KMS-11 (cell line): Measurements from ENCODE around the gene PANX1.
"Not testable (repeated sequence)": the region's sequence is repeated elsewhere in the genome, so short reads cannot be mapped to it uniquely, and the experiment has no call there.

Source experiments
- H2AFZ ChIP-seq: fragments of 200-600 bp; sonication (generic); 2 replicates; pipeline ENCODE4 v1.6.1; 2016; ENCODE audit warnings: antibody characterized with exemption, mixed run types, low read depth
- H3K27ac ChIP-seq: fragments of 200-600 bp; sonication (generic); 2 replicates; pipeline ENCODE4 v1.6.1; 2016; ENCODE audit warnings: mild to moderate bottlenecking, mixed run types
- H3K27me3 ChIP-seq: fragments of 200-600 bp; sonication (generic); 2 replicates; pipeline ENCODE4 v1.6.1; 2017; ENCODE audit warnings: mild to moderate bottlenecking, low read depth, mixed run types, moderate library complexity; ENCODE audit not compliant: insufficient read depth
- H3K36me3 ChIP-seq: fragments of 200-600 bp; sonication (generic); 2 replicates; pipeline ENCODE4 v1.6.1; 2017; ENCODE audit warnings: mild to moderate bottlenecking, mixed run types; ENCODE audit not compliant: insufficient read depth
- H3K4me1 ChIP-seq: fragments of 200-600 bp; sonication (generic); 2 replicates; pipeline ENCODE4 v1.6.1; 2016; ENCODE audit warnings: mild to moderate bottlenecking, low read depth, mixed run types; ENCODE audit not compliant: poor library complexity, severe bottlenecking
- H3K4me2 ChIP-seq: fragments of 200-600 bp; sonication (generic); 2 replicates; pipeline ENCODE4 v1.7.0; 2016; ENCODE audit warnings: mild to moderate bottlenecking, mixed run types
- H3K4me3 ChIP-seq: fragments of 200-600 bp; sonication (generic); IDR thresholded peaks from 2 replicates; pipeline ENCODE4 v1.6.1; 2017; ENCODE audit warnings: low read depth, low read length, mixed read lengths; ENCODE audit not compliant: insufficient read depth
- H3K79me2 ChIP-seq: fragments of 200-600 bp; sonication (generic); 2 replicates; pipeline ENCODE4 v1.6.1; 2016; ENCODE audit warnings: low read depth, mixed run types; ENCODE audit not compliant: insufficient read depth
- H3K9ac ChIP-seq: fragments of 200-600 bp; sonication (generic); 2 replicates; pipeline ENCODE4 v1.6.1; 2016; ENCODE audit warnings: mild to moderate bottlenecking, mixed run types
- H4K20me1 ChIP-seq: fragments of 200-600 bp; sonication (generic); 2 replicates; pipeline ENCODE4 v1.6.1; 2016; ENCODE audit warnings: mild to moderate bottlenecking, mixed run types; ENCODE audit not compliant: insufficient read depth
- CTCF ChIP-seq: fragments of 200-600 bp; sonication (generic); conservative IDR thresholded peaks from 2 replicates; pipeline ENCODE4 v1.6.1; 2017; ENCODE audit warnings: low read depth, mild to moderate bottlenecking, antibody characterized with exemption, low read length, moderate library complexity, mixed read lengths

PANX1 gene

GRCh38 chr11:94112206-94112953, 16.3 kb upstream of the PANX1 start:
- TF ChIP-seq CTCF: no peak
- no peak overlapping the region for H2AFZ ChIP-seq
- H3K4me3 ChIP-seq: no peak overlapping the region
- no peak overlapping the region for H3K4me2 ChIP-seq
- H3K27ac ChIP-seq: no peak overlapping the region
- no peaks in the 10 kb centered on the region for H3K79me2 ChIP-seq
- no peaks in the 10 kb centered on the region for H3K36me3 ChIP-seq
- H3K4me1 ChIP-seq: no peaks in the 10 kb centered on the region
- H3K9ac ChIP-seq: no peak overlapping the region
- H3K27me3 ChIP-seq: no peaks in the 10 kb centered on the region
- no peaks in the 10 kb centered on the region for H4K20me1 ChIP-seq

GRCh38 chr11:94117197-94117574, 11.5 kb upstream of the PANX1 start:
- Histone ChIP-seq H3K27ac (no peak overlapping the region), H3K9ac (no peak overlapping the region), H3K27me3 (no peaks in the 10 kb centered on the region), H2AFZ (no peak overlapping the region), H3K79me2 (no peaks in the 10 kb centered on the region), H4K20me1 (no peaks in the 10 kb centered on the region), H3K4me3 (no peak overlapping the region), H3K4me2 (no peak overlapping the region), H3K4me1 (no peaks in the 10 kb centered on the region), H3K36me3 (no peaks in the 10 kb centered on the region)
- no peak for TF ChIP-seq CTCF

GRCh38 chr11:94117871-94118270, 10.8 kb upstream of the PANX1 start:
- Histone ChIP-seq H2AFZ (no peak overlapping the region), H3K9ac (no peak overlapping the region), H4K20me1 (no peaks in the 10 kb centered on the region), H3K36me3 (no peaks in the 10 kb centered on the region), H3K4me3 (no peak overlapping the region), H3K4me2 (no peak overlapping the region), H3K79me2 (no peaks in the 10 kb centered on the region), H3K27ac (no peak overlapping the region), H3K4me1 (no peaks in the 10 kb centered on the region), H3K27me3 (no peaks in the 10 kb centered on the region)
- no peak for TF ChIP-seq CTCF

GRCh38 chr11:94119676-94120075, 9.0 kb upstream of the PANX1 start:
- not testable (repeated sequence) for H3K36me3 ChIP-seq, H3K4me2 ChIP-seq, H3K27ac ChIP-seq, H3K4me3 ChIP-seq, H3K79me2 ChIP-seq, H2AFZ ChIP-seq, H4K20me1 ChIP-seq, H3K27me3 ChIP-seq, H3K4me1 ChIP-seq, H3K9ac ChIP-seq

- H2AFZ ChIP-seq, H3K9ac ChIP-seq, H3K4me3 ChIP-seq, H4K20me1 ChIP-seq, H3K4me2 ChIP-seq, H3K27ac ChIP-seq, H3K79me2 ChIP-seq, H3K36me3 ChIP-seq, H3K4me1 ChIP-seq, H3K27me3 ChIP-seq: not testable (repeated sequence)
These were observed 8.1 kb upstream of the PANX1 start for GRCh38 chr11:94120516-94120915.
